GM18498 (cell line): ENCODE data around the gene SH3RF1.
"Not testable (repeated sequence)": the region's sequence is repeated elsewhere in the genome, so short reads cannot be mapped to it uniquely, and the experiment has no call there.

ENCODE experiments used
- ATAC-seq: cut with Tn5 transposase; IDR thresholded peaks from one replicate; pipeline ENCODE4 v1.9.1; 2021; ENCODE audit warnings: mild to moderate bottlenecking, moderate library complexity; ENCODE audit not compliant: unreplicated experiment

Gene SH3RF1

GRCh38 chr4:169270810-169271691 is at the start of gene SH3RF1:
Gene SH3RF1 (minus strand): TSS chr4:169270956. CDS start chr4:169269212, 1,744 bp downstream.
- ATAC-seq, result peak; percentile 65

DNA sequence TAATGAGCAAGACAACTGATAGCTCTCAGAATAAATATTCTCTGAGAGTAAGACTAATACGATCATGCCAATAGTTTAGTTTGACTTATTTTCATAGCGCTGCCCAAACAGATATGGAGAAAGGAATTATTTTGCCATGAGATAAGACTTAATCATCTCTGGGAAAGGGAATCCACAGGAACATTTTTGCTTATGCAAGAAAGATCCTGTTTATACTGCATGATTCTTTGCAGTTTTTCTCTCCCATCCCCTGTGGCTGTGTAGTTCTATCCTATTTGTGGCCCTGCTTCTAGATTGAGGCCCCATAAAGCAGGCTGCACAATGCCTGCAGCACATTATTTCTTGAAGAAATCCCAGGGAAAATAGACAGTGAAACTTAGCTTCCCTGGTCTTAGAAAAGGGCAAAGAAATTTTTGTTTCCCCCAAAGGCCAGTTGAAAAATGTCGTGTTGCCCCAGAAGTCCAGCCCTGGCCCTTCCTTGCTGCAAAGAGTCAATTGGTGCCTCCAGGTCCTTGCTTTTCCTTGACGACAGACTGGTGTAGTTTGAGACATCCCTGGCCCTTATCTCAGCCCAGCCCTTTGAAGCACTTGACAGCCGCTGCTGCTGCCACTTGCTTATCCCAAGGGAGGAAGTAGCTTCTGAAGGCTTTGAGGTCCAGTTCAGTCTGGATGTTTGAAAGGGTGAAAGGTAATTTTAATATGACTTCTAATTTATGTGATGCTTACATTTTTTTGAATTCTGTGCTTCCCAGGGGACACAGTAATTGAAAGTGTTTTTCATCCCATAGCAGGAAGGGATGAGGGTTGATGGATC is 45.0 kb upstream of the SH3RF1 start:
- no peak for ATAC-seq

DNA sequence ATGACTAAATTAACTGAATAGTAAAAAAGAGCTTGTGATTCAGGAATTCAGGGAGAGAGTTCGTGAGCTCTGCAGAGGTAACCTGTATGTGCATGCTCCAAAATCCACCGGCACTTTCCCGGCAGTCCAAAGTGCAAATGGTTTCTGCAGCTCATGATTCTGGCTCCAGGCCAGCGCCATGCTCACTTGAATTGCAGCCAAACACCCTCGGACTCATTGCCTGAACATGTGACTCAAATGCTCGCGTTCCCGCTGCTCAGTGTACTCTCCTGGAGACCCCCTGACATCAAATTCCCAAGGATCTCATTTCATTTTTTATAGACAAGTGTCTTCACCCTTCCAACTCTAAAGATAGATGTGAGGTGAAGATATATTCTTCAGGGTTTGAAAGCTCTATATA is 44.1 kb upstream of the SH3RF1 start:
- ATAC-seq, result no peak

GRCh38 chr4:169313732-169314131 is 43.0 kb upstream of the SH3RF1 start:
- ATAC-seq, result no peak

DNA sequence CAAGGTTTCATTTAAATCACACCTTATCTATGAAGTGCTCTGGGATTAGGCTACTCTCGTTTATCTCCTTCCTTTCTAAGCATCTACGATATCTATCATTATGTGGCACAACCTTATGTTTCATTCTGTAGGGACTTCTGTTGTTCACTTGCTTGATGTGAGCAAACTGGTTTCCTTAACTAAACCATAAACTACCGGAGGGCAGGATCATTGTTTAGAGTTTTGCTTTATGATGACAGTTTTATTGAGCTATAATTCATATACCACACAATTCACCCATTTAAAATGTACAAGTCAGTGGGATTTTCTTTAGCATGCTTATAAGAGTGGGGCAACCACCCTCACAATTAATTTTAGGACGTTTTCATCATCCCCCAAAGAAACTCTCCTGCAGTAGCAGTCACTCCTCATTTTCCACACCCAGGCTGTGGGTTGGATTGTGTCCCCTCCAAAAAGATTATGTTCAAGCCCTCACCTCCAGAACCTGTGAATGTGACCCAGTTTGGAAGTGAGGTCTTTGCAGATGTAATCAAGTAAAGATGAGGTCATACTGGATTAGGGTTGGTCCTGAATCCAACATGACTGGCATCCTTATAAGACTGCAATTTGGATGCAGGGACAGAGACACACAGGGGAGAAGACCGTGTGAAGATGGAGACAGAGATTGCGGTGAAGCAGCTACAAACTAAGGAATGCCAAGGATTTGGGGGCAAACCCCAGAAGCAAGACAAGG is 42.1 kb upstream of the SH3RF1 start:
- no peak for ATAC-seq

DNA sequence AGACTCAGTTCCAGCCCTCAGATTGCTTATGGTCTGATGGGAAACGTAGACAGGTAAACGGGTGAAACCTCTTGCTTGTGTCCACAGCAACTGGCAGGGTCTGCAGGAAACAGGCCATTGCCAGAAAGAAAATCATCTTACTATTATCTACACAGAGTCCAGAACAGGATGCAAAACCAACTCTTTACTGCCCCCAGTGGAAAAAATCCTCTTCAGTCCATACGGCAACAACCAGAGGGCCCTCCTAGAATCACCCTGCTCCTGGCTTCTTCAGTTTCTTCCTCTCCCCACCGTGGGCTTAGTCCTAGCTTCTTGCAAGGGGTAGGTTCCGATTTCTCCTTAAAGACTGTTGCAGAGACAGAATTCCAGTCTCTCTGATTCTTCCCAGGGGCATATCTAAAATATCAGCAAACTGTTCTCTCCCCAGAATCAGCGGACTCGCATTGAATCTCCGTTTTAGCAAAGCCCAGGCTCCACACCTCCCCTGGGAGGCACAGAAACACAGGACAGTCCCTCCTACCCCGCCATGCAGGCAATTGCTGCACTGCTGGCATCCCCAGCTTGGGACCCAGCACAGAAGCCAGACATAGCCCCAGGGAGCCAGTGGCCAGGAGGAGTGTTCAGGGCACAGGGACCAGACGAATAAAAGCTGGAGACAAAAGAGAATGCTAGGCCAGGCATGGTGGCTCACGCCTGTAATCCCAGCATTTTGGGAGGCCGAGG is 41.0 kb upstream of the SH3RF1 start:
- peak; percentile 88 for ATAC-seq

- no peak for ATAC-seq
Observed at GRCh38 chr4:169309326-169309967, 38.7 kb upstream of the SH3RF1 start.

- no peak for ATAC-seq
Observed at GRCh38 chr4:169307576-169307975, 36.8 kb upstream of the SH3RF1 start.

GRCh38 chr4:169305651-169306050 is 34.9 kb upstream of the SH3RF1 start:
- ATAC-seq, result no peak

DNA sequence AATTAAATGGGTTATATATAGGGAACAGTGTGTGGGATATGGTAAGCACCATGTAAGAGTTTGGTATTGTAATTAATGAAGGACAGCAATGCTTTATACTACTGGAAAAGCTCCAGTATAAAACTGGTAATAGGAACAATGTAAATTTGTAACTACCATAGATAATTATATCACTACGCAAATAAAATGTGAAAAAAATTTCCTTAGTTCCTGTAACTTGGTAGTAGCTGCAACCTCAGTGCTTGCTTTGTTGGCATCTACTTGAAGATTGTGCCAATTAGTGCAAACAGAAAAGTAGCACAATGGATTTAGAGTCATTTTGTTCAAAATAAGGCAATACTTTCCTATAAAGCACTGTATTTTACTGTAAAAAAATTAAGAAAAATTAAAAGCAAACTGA is 34.4 kb upstream of the SH3RF1 start:
- ATAC-seq, result no peak

GRCh38 chr4:169295822-169296221 is 25.1 kb upstream of the SH3RF1 start:
- ATAC-seq, result no peak

DNA sequence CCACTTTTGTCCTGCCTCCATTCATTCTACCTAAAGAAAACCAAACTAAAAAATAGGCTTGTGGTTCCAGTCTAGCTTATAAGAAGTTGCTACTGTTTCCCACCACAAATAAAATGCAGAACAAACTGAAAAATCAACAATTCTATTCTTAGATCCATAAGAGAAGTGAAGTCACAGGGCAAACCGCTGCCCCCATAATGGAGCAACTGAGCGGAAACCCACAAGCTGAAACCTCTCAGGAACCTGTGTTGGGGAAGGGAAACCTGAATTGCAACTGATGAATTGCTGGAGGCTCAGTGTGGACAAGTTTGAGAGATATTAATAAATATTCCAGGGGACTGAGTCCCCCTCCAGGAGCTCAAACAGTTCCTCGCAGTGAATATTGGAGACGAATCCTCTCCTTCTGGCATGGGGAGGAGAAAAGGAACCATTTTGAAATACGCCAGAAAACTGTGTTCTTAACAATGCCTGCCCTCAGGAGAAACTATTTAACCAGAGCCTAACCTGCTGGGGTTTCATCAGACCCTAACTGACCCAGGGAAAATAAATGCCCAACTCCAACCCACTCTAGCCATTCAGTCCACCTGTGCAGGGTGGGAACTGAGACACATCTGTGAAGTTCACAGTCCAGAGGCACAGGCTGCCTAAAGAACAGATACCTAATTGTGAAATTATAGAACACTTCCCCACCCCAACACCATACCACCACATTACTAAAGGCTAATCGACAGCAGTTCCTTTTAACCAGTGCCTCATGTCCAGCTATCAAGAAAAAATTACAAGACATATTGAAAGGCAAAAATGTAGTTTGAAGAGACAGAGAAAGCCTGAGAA is 22.8 kb upstream of the SH3RF1 start:
- peak; percentile 89 for ATAC-seq

- not testable (repeated sequence) for ATAC-seq
Observed at GRCh38 chr4:169287983-169288382, 17.2 kb upstream of the SH3RF1 start.

GRCh38 chr4:169286562-169287301 is 16.0 kb upstream of the SH3RF1 start:
- no peak for ATAC-seq

GRCh38 chr4:169283114-169283509 is 12.4 kb upstream of the SH3RF1 start:
- ATAC-seq, result no peak

DNA sequence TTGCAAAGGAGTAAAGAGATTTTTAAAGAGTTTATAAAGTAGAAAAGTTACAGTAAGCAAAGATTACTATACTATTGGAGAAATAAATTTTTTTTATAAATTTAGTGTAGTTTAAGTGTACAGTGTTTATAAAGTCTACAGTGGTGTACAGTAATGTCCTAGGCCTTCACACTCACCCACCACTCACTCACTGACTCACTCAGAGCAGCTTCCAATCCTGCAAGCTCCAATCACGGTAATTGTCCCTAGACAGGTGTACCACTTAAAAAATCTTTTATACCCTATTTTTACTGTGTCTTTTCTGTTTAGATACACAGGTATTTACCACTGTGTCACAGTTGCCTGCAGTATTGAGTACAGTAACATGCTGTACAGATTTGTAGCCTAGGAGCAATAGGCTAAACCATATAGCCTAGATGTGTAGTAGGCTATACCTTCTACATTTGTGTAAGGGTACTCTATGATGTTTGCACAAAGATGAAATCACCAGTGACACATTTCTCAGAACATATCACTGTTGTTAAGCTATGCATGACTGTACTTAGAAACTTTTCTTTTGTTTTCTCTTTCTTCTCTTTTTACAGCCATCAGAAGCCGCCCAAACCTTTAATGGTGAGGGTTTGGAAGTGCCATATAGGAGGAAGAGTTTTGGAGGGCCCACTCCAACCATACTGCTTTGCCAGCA is 11.8 kb upstream of the SH3RF1 start:
- ATAC-seq, result no peak

GRCh38 chr4:169279108-169279507 is 8.4 kb upstream of the SH3RF1 start:
- no peak for ATAC-seq

DNA sequence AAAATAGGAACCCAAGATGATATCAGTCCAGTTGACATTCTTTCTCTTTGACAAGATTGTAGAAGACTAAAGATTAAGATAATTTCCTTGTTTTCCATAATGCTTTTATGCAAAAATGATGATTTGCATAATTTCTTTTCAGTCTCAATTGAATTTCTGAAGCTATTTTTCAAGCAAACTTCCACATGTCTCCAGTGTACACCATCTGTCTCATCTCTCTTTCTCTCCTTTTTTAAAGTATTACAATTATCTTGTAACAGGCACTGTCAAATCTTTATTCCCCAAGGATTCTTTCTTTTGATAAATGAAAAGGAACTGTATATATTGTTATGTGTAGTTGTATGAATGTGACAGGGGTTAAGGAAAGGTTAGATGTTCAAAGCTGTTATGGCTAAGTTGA is 7.9 kb upstream of the SH3RF1 start:
- ATAC-seq, result no peak
